ENCODE results near the gene PFDN4.

Gene PFDN4

GRCh38 chr20:54193817-54194216, 14.1 kb upstream of the PFDN4 start:
- no peak for ATAC-seq
- TF ChIP-seq TOX (CRISPR knock-in tag; IDR thresholded peaks at IDR 0.05; ENCODE audit: borderline replicate concordance): no peak

DNA sequence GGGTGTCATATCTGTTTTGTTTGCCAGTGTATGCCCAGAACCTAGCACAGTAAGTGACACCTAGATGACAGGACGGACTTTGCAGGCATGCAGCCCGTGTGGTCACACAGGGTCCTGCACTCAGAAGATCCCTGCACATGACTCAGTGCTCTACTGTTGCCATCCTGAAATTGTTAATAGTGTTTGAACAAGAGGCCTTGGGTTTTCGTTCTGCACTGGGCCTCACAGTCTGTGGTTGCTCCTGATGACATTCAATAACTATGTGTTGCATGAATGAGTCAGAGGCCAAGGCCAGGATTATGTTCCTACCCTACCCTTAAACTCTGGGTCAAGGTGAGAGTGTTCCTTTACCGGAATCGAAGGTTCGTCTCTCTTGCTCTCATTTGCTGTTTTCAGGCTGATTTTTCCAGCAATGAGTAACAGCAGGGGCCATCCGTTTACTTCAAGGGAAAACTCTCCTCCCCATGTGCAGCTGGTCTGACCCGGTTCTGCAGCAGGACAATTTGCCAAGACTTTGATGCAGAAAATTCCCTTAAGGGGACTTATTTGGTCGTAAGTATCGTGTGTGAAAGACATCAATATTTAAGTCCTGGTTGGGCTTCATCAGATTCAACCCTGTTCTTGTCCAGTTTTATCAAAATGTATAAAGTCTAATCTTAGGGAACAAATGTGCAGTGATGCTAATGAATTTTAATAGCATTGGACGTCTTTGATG, 13.0 kb upstream of the PFDN4 start:
- TF ChIP-seq, protein P1, sequence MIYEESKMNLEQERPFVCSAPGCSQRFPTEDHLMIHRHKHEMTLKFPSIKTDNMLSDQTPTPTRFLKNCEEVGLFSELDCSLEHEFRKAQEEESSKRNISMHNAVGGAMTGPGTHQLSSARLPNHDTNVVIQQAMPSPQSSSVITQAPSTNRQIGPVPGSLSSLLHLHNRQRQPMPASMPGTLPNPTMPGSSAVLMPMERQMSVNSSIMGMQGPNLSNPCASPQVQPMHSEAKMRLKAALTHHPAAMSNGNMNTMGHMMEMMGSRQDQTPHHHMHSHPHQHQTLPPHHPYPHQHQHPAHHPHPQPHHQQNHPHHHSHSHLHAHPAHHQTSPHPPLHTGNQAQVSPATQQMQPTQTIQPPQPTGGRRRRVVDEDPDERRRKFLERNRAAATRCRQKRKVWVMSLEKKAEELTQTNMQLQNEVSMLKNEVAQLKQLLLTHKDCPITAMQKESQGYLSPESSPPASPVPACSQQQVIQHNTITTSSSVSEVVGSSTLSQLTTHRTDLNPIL (CRISPR knock-in tag; IDR thresholded peaks at IDR 0.05; ENCODE audit: low read depth): no peak
- TF ChIP-seq ZNF565 (CRISPR knock-in tag; conservative IDR thresholded peaks at IDR 0.05; ENCODE audit: low read depth): no peak
- TF ChIP-seq ZFP3 (CRISPR knock-in tag; IDR thresholded peaks at IDR 0.05): no peak
- TF ChIP-seq TCF4 (CRISPR knock-in tag; IDR thresholded peaks at IDR 0.05; ENCODE audit: borderline replicate concordance): no peak
- TF ChIP-seq ZNF70 (CRISPR knock-in tag; IDR thresholded peaks at IDR 0.05): no peak
- TF ChIP-seq CSDC2 (CRISPR knock-in tag; IDR thresholded peaks at IDR 0.05): no peak
- TF ChIP-seq ISL1 (CRISPR knock-in tag; IDR thresholded peaks at IDR 0.05): no peak
- ATAC-seq: peak; percentile 55

DNA sequence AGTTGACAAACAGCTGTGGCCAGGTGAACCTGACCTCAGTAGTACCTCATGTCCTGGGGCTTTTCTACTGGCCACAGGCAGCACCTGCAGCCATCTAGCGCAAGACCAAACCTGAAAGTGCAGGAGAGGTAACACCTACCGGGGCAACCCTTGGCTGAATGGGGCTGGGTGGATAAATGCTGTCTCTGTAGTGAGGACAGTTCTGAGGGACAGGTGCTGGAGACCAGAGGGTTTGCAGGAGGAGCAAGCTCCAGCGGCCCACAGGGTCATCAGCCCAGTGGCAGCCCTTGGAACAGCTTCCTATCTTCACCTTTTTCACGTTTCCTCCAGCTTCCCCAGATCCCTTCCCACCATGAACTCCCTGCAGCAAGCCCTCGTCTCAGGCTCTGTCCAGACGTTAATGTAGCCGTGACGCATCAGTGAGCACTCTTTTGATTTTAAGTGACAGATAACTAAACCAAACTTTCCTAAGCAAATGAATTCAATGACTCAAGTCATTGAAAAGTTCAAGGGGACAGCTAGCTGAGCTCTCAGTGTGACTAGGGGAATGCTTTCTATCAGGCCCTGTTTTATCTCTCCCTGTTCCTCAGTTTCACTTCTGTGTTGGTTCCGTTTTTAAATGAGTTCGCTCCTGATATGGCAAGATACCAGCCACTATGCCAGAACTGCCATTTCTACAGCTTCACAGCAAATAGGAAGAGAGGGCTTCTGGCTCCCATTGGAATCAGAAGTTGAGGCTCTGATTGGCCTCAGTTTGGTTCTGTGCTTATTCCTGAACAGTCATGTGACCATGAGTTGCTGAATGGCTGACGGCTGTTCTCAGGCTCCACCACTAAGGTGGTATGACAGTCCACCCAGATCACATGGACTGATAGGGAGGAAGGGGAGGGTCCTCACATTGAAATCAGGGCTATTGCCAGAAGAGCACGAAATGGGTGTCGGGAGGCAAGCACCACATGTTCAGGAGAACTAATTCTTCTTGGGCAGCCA, 12.1 kb upstream of the PFDN4 start:
- no peak for TF ChIP-seq TOX (CRISPR knock-in tag; IDR thresholded peaks at IDR 0.05; ENCODE audit: borderline replicate concordance)
- TF ChIP-seq ZNF8 (CRISPR knock-in tag; IDR thresholded peaks at IDR 0.05): no peak
- TF ChIP-seq ESRRG (CRISPR knock-in tag; IDR thresholded peaks at IDR 0.05): no peak
- no peak for TF ChIP-seq BACH2 (CRISPR knock-in tag; IDR thresholded peaks at IDR 0.05; ENCODE audit: borderline replicate concordance)
- no peak for TF ChIP-seq SNAI2 (CRISPR knock-in tag; IDR thresholded peaks at IDR 0.05)
- no peak for TF ChIP-seq ZC3H10 (CRISPR knock-in tag; IDR thresholded peaks at IDR 0.05)
- no peak for TF ChIP-seq POU6F1 (CRISPR knock-in tag; IDR thresholded peaks at IDR 0.05; ENCODE audit: borderline replicate concordance, low read depth)
- TF ChIP-seq CSDC2 (CRISPR knock-in tag; IDR thresholded peaks at IDR 0.05): no peak
- no peak for ATAC-seq

- peak; percentile 79 for ATAC-seq
- TF ChIP-seq ARNTL (CRISPR knock-in tag; IDR thresholded peaks at IDR 0.05; ENCODE audit: borderline replicate concordance, low read depth): no peak
- TF ChIP-seq, protein P2, sequence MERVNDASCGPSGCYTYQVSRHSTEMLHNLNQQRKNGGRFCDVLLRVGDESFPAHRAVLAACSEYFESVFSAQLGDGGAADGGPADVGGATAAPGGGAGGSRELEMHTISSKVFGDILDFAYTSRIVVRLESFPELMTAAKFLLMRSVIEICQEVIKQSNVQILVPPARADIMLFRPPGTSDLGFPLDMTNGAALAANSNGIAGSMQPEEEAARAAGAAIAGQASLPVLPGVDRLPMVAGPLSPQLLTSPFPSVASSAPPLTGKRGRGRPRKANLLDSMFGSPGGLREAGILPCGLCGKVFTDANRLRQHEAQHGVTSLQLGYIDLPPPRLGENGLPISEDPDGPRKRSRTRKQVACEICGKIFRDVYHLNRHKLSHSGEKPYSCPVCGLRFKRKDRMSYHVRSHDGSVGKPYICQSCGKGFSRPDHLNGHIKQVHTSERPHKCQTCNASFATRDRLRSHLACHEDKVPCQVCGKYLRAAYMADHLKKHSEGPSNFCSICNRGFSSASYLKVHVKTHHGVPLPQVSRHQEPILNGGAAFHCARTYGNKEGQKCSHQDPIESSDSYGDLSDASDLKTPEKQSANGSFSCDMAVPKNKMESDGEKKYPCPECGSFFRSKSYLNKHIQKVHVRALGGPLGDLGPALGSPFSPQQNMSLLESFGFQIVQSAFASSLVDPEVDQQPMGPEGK (CRISPR knock-in tag; IDR thresholded peaks at IDR 0.05; ENCODE audit: borderline replicate concordance): no peak
- no peak for TF ChIP-seq ISL1 (CRISPR knock-in tag; IDR thresholded peaks at IDR 0.05)
- no peak for TF ChIP-seq ZNF70 (CRISPR knock-in tag; IDR thresholded peaks at IDR 0.05)
- TF ChIP-seq ESRRG (CRISPR knock-in tag; IDR thresholded peaks at IDR 0.05): no peak
- TF ChIP-seq ZFP30 (CRISPR knock-in tag; IDR thresholded peaks at IDR 0.05): no peak
- TF ChIP-seq ZC3H10 (CRISPR knock-in tag; IDR thresholded peaks at IDR 0.05): no peak
- TF ChIP-seq SNAI2 (CRISPR knock-in tag; IDR thresholded peaks at IDR 0.05): no peak
- TF ChIP-seq CSDC2 (CRISPR knock-in tag; IDR thresholded peaks at IDR 0.05): no peak
- TF ChIP-seq TCF4 (CRISPR knock-in tag; IDR thresholded peaks at IDR 0.05; ENCODE audit: borderline replicate concordance): no peak
- TF ChIP-seq GLIS3 (CRISPR knock-in tag; IDR thresholded peaks at IDR 0.05): no peak
- TF ChIP-seq POU6F1 (CRISPR knock-in tag; IDR thresholded peaks at IDR 0.05; ENCODE audit: borderline replicate concordance, low read depth): no peak
- TF ChIP-seq, protein P3, sequence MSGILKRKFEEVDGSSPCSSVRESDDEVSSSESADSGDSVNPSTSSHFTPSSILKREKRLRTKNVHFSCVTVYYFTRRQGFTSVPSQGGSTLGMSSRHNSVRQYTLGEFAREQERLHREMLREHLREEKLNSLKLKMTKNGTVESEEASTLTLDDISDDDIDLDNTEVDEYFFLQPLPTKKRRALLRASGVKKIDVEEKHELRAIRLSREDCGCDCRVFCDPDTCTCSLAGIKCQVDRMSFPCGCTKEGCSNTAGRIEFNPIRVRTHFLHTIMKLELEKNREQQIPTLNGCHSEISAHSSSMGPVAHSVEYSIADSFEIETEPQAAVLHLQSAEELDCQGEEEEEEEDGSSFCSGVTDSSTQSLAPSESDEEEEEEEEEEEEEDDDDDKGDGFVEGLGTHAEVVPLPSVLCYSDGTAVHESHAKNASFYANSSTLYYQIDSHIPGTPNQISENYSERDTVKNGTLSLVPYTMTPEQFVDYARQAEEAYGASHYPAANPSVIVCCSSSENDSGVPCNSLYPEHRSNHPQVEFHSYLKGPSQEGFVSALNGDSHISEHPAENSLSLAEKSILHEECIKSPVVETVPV (CRISPR knock-in tag; IDR thresholded peaks at IDR 0.05): no peak
- TF ChIP-seq, protein P1 (CRISPR knock-in tag; IDR thresholded peaks at IDR 0.05; ENCODE audit: low read depth): no peak
- TF ChIP-seq PPARA (CRISPR knock-in tag; IDR thresholded peaks at IDR 0.05; ENCODE audit: borderline replicate concordance): no peak
- no peak for TF ChIP-seq BACH2 (CRISPR knock-in tag; IDR thresholded peaks at IDR 0.05; ENCODE audit: borderline replicate concordance)
- TF ChIP-seq ZNF8 (CRISPR knock-in tag; IDR thresholded peaks at IDR 0.05): no peak
These were observed 10.0 kb upstream of the PFDN4 start for GRCh38 chr20:54197621-54198604.

Measured in SK-N-SH treated with all-trans-retinoic acid at 6 μM for 48 hours (cell line).